Mesenchymal stem cell (in vitro differentiated cells and primary cell): ENCODE data around the gene CHIT1.
"Not testable (repeated sequence)": the region's sequence is repeated elsewhere in the genome, so short reads cannot be mapped to it uniquely, and the experiment has no call there.

Source experiments
- DNase-seq: peaks from one replicate; pipeline ENCODE4 v3.0.0-alpha.2; 2013
- H2AFZ ChIP-seq: one replicate; pipeline ENCODE4 v1.6.1; 2013; ENCODE audit warnings: low read depth, mild to moderate bottlenecking, control low read depth, inconsistent platforms, low read length, moderate library complexity
- H2AK5ac ChIP-seq: 2 replicates; pipeline ENCODE4 v1.6.1; 2013; ENCODE audit warnings: low read length, moderate library complexity, mild to moderate bottlenecking, inconsistent platforms; ENCODE audit not compliant: severe bottlenecking
- H2BK120ac ChIP-seq: one replicate; pipeline ENCODE4 v1.6.1; 2013; ENCODE audit warnings: low read depth, mild to moderate bottlenecking, inconsistent platforms, low read length, moderate library complexity
- H2BK12ac ChIP-seq, 2 experiments: one replicate each; pipeline ENCODE4 v1.6.1; 2013; ENCODE audit warnings: inconsistent platforms in 2 of 2, low read length in 2 of 2, mild to moderate bottlenecking in 2 of 2, moderate library complexity in 2 of 2, control low read depth in 1 of 2
- H2BK15ac ChIP-seq: one replicate; pipeline ENCODE4 v1.6.1; 2013; ENCODE audit warnings: mild to moderate bottlenecking, low read depth, inconsistent platforms; ENCODE audit not compliant: poor library complexity, severe bottlenecking
- H2BK5ac ChIP-seq: 2 replicates; pipeline ENCODE4 v1.6.1; 2013; ENCODE audit warnings: low read depth, mild to moderate bottlenecking, low read length, control low read depth, inconsistent platforms; ENCODE audit not compliant: poor library complexity, severe bottlenecking
- H3K14ac ChIP-seq, 2 experiments: one replicate each; pipeline ENCODE4 v1.6.1; 2013; ENCODE audit warnings: inconsistent platforms in 2 of 2, low read length in 2 of 2, control low read depth in 1 of 2, mild to moderate bottlenecking in 1 of 2, moderate library complexity in 1 of 2
- H3K18ac ChIP-seq, 2 experiments: one replicate each; pipeline ENCODE4 v1.6.1; 2013; ENCODE audit warnings: inconsistent platforms in 2 of 2, low read length in 2 of 2, control low read depth in 1 of 2, low read depth in 1 of 2, mild to moderate bottlenecking in 1 of 2
- H3K23ac ChIP-seq, 2 experiments: one replicate each; pipeline ENCODE4 v1.6.1; 2013; ENCODE audit warnings: inconsistent platforms in 2 of 2, low read length in 2 of 2, mild to moderate bottlenecking in 2 of 2, moderate library complexity in 2 of 2, control low read depth in 1 of 2
- H3K27ac ChIP-seq: 2 replicates; pipeline ENCODE4 v1.5.1; 2013; ENCODE audit warnings: mild to moderate bottlenecking, moderate library complexity, low read length, control low read depth, inconsistent platforms; ENCODE audit not compliant: poor library complexity, severe bottlenecking
- H3K27me3 ChIP-seq, 2 experiments: 2 replicates each; pipeline versions ENCODE4 v1.6.1 to v1.7.0; 2013; ENCODE audit warnings: low read length in 2 of 2, mild to moderate bottlenecking in 2 of 2, moderate library complexity in 2 of 2, control low read depth in 1 of 2, inconsistent platforms in 1 of 2; ENCODE audit not compliant: control insufficient read depth in 1 of 2, insufficient read depth in 1 of 2
- H3K36me3 ChIP-seq, 2 experiments: 2 replicates each; pipeline versions ENCODE4 v1.6.1 to v1.7.0; 2013; ENCODE audit warnings: low read length in 2 of 2, control low read depth in 1 of 2, inconsistent platforms in 1 of 2, low read depth in 1 of 2, mild to moderate bottlenecking in 1 of 2; ENCODE audit not compliant: insufficient read depth in 2 of 2, control insufficient read depth in 1 of 2
- H3K4ac ChIP-seq, 2 experiments: one replicate each; pipeline ENCODE4 v1.6.1; 2013; ENCODE audit warnings: inconsistent platforms in 2 of 2, low read length in 2 of 2, mild to moderate bottlenecking in 2 of 2, moderate library complexity in 2 of 2, control low read depth in 1 of 2, low read depth in 1 of 2
- H3K4me1 ChIP-seq: 2 replicates; pipeline ENCODE4 v1.6.1; 2013; ENCODE audit warnings: low read depth, low read length, control low read depth; ENCODE audit not compliant: control insufficient read depth, insufficient read depth
- H3K4me2 ChIP-seq: 2 replicates; pipeline ENCODE4 v1.6.1; 2013; ENCODE audit warnings: low read length, mild to moderate bottlenecking, inconsistent platforms; ENCODE audit not compliant: poor library complexity, severe bottlenecking
- H3K4me3 ChIP-seq, 2 experiments: 2 replicates each; pipeline versions ENCODE4 v1.5.1 to v1.7.0; 2013; ENCODE audit warnings: low read length in 2 of 2, mild to moderate bottlenecking in 2 of 2, control low read depth in 1 of 2, low read depth in 1 of 2; ENCODE audit not compliant: insufficient read depth in 1 of 2
- H3K79me1 ChIP-seq: replicated peaks from 2 replicates; pipeline ENCODE4 v1.6.1; 2013; ENCODE audit warnings: mild to moderate bottlenecking, control low read depth, low read length, inconsistent platforms; ENCODE audit not compliant: poor library complexity, severe bottlenecking
- H3K9ac ChIP-seq: 2 replicates; pipeline ENCODE4 v1.7.0; 2013; ENCODE audit warnings: mild to moderate bottlenecking, low read length, moderate library complexity
- H3K9me3 ChIP-seq: 2 replicates; pipeline ENCODE4 v1.7.0; 2013; ENCODE audit warnings: mild to moderate bottlenecking, low read length; ENCODE audit not compliant: control insufficient read depth
- H4K8ac ChIP-seq: one replicate; pipeline ENCODE4 v1.6.1; 2013; ENCODE audit warnings: inconsistent platforms, mild to moderate bottlenecking, low read length, moderate library complexity
- H4K91ac ChIP-seq: one replicate; pipeline ENCODE4 v1.6.1; 2013; ENCODE audit warnings: mild to moderate bottlenecking, low read length, inconsistent platforms
- WGBS: methylation state at CpG from one replicate; pipeline ENCODE4 v1.1.7; 2013; ENCODE audit warnings: mixed read lengths; 5-methylcytosine and 5-hydroxymethylcytosine counted together

The CHIT1 gene

DNA sequence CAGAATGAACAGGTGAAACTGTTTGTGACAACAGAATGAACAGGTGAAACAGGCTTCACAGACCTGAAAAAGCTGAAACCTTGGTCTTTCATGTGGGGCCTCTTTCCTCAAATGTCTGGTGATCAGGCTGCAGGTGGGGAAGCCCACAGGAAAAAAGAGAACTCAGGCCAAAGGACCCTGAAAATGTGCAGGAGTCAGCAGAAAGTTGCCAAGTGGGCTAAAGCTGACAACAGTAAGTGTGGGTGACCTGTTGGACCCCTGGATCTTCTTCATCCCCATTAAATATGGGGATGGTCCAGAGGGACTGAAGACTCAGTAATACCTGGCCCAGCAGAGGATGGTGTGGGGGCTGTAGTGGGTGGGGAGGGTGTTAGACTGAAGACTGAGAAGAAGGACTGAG, 9.1 kb upstream of the CHIT1 start:
- Histone ChIP-seq H3K79me1 (no peaks in the 10 kb centered on the region), H3K9me3 (peaks cover 17% of the 10 kb centered on the region)

GRCh38 chr1:203234901-203235300, 5.4 kb upstream of the CHIT1 start:
- H2BK15ac ChIP-seq, H4K8ac ChIP-seq, H3K27ac ChIP-seq, H3K4me1 ChIP-seq, H3K4me2 ChIP-seq, H3K36me3 ChIP-seq, H2BK5ac ChIP-seq, H2BK120ac ChIP-seq, DNase-seq, H3K4ac ChIP-seq, H3K18ac ChIP-seq, H3K14ac ChIP-seq, H3K9ac ChIP-seq, H2AFZ ChIP-seq, H2BK12ac ChIP-seq, H3K79me1 ChIP-seq, H4K91ac ChIP-seq, H3K4me3 ChIP-seq, H3K23ac ChIP-seq, H2AK5ac ChIP-seq: not testable (repeated sequence)
- peaks cover 21% of the 10 kb centered on the region for H3K9me3 ChIP-seq
- 90% methylated on average over 6 of the region's 7 CpGs for WGBS
- peaks cover 44 to 67% of the 10 kb centered on the region in 2 experiments for H3K27me3 ChIP-seq

More for the DNA sequence above, 9.1 kb upstream of the CHIT1 start:
- no peak overlapping the region for H4K91ac ChIP-seq
- peaks cover 20 to 44% of the 10 kb centered on the region in 2 experiments for H3K27me3 ChIP-seq
- no peak overlapping the region for H4K8ac ChIP-seq
- H2AFZ ChIP-seq, result no peak overlapping the region
- no peak overlapping the region for H3K4me3 ChIP-seq
- no peak overlapping the region for H3K4ac ChIP-seq
- no peak overlapping the region for H2BK15ac ChIP-seq
- H3K36me3 ChIP-seq, result no peaks in the 10 kb centered on the region
- no peak overlapping the region for H3K18ac ChIP-seq
- no peak overlapping the region for H2BK5ac ChIP-seq
- DNase-seq, result no peak
- no peak overlapping the region for H2BK120ac ChIP-seq
- H3K23ac ChIP-seq, result no peak overlapping the region
- no peak overlapping the region for H3K27ac ChIP-seq
- no peak overlapping the region for H3K4me2 ChIP-seq
- H2AK5ac ChIP-seq, result no peak overlapping the region
- H3K4me1 ChIP-seq, result no peaks in the 10 kb centered on the region
- H3K9ac ChIP-seq, result no peak overlapping the region
- no peak overlapping the region for H3K14ac ChIP-seq
- no peak overlapping the region for H2BK12ac ChIP-seq

DNA sequence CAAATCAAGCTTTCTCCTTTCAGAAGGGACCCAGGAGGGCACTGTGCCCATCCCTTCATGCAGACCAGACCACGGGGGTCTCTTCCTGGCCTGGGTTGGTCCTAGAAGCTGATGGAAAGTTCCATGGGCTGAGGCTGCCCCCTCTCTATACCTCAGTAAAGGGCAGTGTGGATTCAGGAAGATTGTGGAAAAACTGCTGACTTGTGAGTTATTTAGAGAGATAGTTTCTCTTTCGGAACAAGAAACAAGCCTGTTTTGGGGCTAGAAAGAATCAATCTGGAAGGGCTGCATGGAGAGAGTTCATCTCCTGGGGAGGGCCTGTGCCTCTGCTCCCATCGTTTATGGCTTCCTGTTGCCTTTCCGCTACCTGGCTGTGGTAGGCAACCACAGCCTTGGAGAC, 803 bp downstream of the CHIT1 start:
- Histone ChIP-seq H3K9me3 (peaks cover 5% of the 10 kb centered on the region), H2BK15ac (no peak overlapping the region), H4K8ac (no peak overlapping the region), H3K9ac (no peak overlapping the region), H2AK5ac (no peak overlapping the region), H3K27me3 (peaks cover 78 to 90% of the 10 kb centered on the region in 2 experiments), H2BK5ac (no peak overlapping the region), H3K4ac (no peak overlapping the region), H3K18ac (no peak overlapping the region), H3K79me1 (no peaks in the 10 kb centered on the region), H3K27ac (no peak overlapping the region), H2AFZ (no peak overlapping the region), H3K4me1 (no peaks in the 10 kb centered on the region), H3K4me3 (no peak overlapping the region), H2BK12ac (no peak overlapping the region), H3K4me2 (no peak overlapping the region), H3K23ac (no peak overlapping the region), H4K91ac (no peak overlapping the region), H3K36me3 (no peaks in the 10 kb centered on the region), H3K14ac (no peak overlapping the region), H2BK120ac (no peak overlapping the region)
- 70% methylated on average over 4 of the region's 4 CpGs for WGBS
- no peak for DNase-seq

GRCh38 chr1:203227371-203228083, 1.9 kb downstream of the CHIT1 start:
- H2AFZ ChIP-seq, result no peak overlapping the region
- no peak overlapping the region for H2BK5ac ChIP-seq
- H3K4me1 ChIP-seq, result no peaks in the 10 kb centered on the region
- no peaks in the 10 kb centered on the region for H3K79me1 ChIP-seq
- 93% methylated on average over 8 of the region's 9 CpGs for WGBS
- H3K4ac ChIP-seq, result no peak overlapping the region
- peaks cover 78 to 90% of the 10 kb centered on the region in 2 experiments for H3K27me3 ChIP-seq
- H3K4me3 ChIP-seq, result no peak overlapping the region
- H3K9me3 ChIP-seq, result no peaks in the 10 kb centered on the region
- no peaks in the 10 kb centered on the region for H3K36me3 ChIP-seq
- H3K27ac ChIP-seq, result no peak overlapping the region
- H3K9ac ChIP-seq, result no peak overlapping the region
- no peak overlapping the region for H2BK15ac ChIP-seq
- H3K14ac ChIP-seq, result no peak overlapping the region
- H3K4me2 ChIP-seq, result no peak overlapping the region
- no peak for DNase-seq
- H3K23ac ChIP-seq, result no peak overlapping the region
- no peak overlapping the region for H4K8ac ChIP-seq
- H4K91ac ChIP-seq, result no peak overlapping the region
- H3K18ac ChIP-seq, result no peak overlapping the region
- no peak overlapping the region for H2BK120ac ChIP-seq
- no peak overlapping the region for H2BK12ac ChIP-seq
- no peak overlapping the region for H2AK5ac ChIP-seq
